Measurements from ENCODE around the gene CACNA1C. TPM values are rescaled to one million over a fixed set of nuclear protein-coding genes. Genes with fewer than 3 reads are reported as not detected.

Gene CACNA1C
- total RNA-seq, 1 donor, result 16.6 TPM

DNA sequence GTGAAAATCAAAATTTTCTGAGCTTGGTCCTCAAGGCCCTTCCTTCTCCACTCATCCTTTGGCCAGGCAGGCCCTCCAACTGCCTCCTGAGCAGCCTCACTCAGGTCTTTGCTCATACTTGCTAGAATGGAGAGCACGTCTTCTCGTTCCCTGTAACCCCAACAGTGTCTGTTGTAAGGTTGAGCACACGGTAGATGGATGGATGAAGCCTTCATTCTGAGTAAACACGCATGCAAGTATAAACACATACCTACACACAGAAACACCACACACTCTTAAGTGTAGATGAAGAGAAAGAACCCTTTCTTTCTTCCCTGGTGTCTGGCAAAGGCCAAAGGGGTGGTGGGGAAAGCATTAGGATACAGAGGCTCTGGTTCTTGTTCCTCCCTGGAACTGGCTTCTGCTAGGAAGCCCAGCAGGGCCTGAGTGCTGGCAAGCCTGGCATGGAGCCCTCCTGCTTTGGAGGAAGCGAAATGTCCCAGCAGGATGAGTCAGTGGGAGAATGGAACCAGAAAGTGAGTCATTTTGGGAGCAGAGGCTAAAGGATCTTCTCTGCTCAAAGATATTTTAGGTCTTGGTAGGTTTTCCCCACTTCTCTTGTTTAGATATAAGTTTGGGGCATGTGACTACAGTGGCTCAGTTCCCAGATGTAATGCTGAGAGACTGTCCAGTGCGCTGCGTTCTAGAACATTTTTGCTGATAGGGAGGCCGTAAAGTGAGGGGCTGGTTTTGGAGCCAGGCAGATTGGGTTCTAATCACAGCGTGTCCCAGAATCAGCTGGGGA is 127.4 kb downstream of the CACNA1C start:
- no peak overlapping the region for H3K4me3 ChIP-seq (ENCODE audit: low read depth, low read length)
- peak; percentile 99 for DNase-seq (ENCODE audit: low read depth)
- TF ChIP-seq, protein P1, sequence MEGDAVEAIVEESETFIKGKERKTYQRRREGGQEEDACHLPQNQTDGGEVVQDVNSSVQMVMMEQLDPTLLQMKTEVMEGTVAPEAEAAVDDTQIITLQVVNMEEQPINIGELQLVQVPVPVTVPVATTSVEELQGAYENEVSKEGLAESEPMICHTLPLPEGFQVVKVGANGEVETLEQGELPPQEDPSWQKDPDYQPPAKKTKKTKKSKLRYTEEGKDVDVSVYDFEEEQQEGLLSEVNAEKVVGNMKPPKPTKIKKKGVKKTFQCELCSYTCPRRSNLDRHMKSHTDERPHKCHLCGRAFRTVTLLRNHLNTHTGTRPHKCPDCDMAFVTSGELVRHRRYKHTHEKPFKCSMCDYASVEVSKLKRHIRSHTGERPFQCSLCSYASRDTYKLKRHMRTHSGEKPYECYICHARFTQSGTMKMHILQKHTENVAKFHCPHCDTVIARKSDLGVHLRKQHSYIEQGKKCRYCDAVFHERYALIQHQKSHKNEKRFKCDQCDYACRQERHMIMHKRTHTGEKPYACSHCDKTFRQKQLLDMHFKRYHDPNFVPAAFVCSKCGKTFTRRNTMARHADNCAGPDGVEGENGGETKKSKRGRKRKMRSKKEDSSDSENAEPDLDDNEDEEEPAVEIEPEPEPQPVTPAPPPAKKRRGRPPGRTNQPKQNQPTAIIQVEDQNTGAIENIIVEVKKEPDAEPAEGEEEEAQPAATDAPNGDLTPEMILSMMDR (IDR thresholded peaks at IDR 0.05; ENCODE audit: insufficient read depth, low read length), result no peak

DNA sequence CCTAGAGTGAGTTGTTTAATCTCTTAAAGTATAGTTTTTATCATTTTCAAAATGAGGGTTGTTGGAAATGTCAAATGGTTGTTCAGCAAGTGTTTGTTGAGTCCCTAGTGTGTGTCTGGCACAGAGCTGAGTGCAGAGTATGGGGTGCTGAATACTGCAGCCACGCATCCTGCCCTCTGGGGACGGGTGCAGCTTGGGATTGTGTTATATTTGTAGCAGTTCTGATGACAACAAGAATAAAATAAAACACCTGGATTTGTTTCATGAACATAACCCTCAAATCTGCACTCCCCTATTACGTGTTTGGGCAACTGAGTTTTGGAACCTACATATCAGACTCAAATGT is 127.9 kb downstream of the CACNA1C start:
- no peak overlapping the region for H3K4me3 ChIP-seq (ENCODE audit: low read depth, low read length)
- no peak for DNase-seq (ENCODE audit: low read depth)
- TF ChIP-seq, protein P1 (IDR thresholded peaks at IDR 0.05; ENCODE audit: insufficient read depth, low read length), result no peak

DNA sequence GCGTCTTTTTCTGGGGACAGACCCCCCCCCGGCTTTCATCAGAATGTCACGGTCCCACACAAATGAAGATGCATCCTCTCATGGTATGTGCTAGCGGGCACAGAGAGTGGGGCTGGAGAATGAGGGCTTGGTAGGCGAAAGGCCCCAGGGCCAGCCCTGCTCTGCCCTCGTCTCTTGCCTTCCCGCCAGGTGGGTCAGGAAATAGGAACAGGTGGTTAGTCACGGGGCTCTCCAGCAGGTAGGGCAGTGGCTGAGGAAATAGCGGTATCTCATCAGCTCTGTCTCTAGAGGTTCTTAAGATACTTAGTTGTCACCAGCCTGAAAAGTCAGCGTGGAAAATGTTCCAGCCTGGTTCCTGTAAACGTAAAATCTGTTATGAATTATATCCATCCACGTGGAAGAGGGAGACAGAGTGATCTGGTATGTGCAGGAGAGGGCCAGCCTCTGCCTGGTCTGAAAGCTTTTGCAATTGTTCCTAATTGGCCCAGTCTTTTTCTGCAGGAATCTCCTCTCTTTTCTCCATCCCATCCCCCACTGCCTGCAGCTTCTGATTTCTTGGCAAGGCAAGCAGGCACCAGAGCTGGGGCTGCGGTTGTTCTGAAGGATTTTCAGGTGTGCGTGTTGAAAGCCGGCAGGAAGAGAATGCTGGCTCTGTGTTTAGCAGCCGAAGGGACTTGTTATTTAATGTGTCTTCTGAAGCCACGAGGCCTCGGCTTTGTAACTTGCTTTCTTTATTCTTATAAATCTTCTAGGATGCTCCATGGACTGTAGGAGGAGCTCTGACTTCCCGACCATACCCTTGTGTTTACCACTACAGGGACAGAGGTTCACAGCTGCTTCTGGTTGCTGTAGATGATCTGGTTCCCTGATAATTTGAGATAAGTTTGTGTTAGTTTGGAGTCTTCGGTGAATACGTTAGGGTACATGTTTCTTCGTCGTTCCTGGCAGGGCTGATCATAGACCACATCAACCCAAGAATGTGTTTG is 131.1 kb downstream of the CACNA1C start:
- H3K4me3 ChIP-seq (ENCODE audit: low read depth, low read length), result peak overlapping the region; percentile 35
- TF ChIP-seq, protein P1 (IDR thresholded peaks at IDR 0.05; ENCODE audit: insufficient read depth, low read length), result peak; percentile 52
- peak; percentile 84 for DNase-seq (ENCODE audit: low read depth)

DNA sequence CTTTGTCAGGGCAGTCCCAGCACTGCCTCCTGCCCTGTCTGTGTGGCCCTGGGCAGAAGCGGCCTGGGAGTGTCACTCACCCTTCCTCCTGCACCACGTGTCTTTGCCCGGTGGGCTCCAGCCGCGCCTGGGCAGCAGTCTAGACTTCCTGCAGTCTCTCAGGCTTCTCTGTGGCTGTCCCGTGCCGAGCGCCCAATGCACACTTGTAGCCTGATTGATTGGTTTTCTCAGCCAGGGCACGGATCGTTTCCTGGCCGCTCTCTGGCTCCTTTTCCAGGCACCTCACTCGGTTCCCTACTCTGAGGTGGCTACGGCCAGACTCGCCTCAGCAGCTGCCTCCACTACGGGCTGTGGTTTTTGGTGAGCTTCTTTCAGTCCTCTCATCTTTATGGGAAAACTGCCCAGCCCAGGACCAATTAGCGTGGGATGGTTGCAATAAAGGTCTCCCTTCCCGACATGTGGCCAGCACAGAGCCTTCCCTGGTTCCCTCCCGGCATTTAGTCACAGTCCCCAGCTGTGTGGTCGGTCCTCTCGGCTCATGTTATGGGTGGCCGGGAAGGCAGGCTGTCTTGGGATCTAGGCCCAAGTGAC is 133.1 kb downstream of the CACNA1C start:
- no peak overlapping the region for H3K4me3 ChIP-seq (ENCODE audit: low read depth, low read length)
- no peak for DNase-seq (ENCODE audit: low read depth)
- TF ChIP-seq, protein P1 (IDR thresholded peaks at IDR 0.05; ENCODE audit: insufficient read depth, low read length), result no peak

DNA sequence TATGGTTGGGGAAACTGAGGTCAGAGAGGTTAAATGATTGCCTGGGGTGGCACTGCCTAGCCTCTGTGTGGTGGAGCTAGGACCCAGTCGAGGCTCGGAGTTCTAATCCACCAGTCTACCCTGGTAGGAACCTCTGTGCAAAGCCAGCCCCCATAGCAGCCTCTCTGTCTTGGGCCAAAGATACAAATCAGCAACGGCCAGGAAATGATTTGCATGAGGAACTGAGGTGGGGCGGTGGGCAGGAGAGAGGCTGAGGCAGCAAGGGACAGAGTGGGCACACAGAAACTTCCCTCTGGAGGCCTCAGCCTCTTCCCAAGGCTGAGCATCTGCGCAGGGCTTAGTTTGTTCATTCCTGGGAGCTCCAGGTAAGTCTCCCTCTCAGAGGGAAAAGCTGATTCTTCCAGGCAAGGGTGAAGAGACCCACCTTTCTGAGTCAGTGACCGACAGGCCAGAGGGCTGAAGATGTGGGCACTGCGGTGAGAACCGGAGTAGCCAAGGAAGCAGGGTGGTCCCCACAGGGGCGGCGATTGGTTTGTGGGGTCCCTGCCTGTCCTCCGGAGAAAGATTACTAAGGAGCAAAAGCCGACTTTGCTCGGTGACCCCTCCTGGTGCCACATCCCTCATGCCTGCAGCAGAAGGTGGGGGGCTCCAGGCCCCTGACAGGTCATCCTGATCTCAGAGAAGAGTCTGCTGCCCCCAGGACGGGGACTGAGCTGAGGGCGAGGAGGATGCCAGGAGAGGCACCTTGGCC is 134.6 kb downstream of the CACNA1C start:
- TF ChIP-seq, protein P1 (IDR thresholded peaks at IDR 0.05; ENCODE audit: insufficient read depth, low read length), result no peak
- DNase-seq (ENCODE audit: low read depth), result no peak
- no peak overlapping the region for H3K4me3 ChIP-seq (ENCODE audit: low read depth, low read length)

DNA sequence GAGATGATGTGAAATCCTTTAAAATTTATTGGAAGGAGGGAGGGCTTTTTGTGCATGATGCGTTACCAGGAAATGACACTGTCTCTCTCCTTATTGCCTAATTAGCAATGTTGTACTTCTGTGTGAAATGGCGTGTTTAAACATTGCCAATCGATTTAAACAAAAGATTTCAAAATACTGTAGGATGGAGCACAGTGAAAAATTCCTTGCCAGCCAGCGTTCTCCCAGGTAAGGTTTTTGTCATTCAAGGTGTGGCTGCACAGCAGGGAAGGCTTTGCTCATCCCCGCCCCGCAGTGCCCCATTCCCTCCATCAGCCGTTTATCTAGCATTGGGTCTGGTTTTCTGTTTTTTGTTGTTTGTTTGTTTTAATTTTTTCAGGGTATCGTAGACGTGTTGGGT is 137.3 kb downstream of the CACNA1C start:
- DNase-seq (ENCODE audit: low read depth), result no peak
- TF ChIP-seq, protein P1 (IDR thresholded peaks at IDR 0.05; ENCODE audit: insufficient read depth, low read length), result no peak
- no peak overlapping the region for H3K4me3 ChIP-seq (ENCODE audit: low read depth, low read length)

Data from fibroblast of the aortic adventitia (primary cell).